ENCODE data around the gene ZNF555.

ZNF555 gene

GRCh38 chr19:2827022-2827421 is 14.3 kb upstream of the ZNF555 start:
- no peak for DNase-seq

DNA sequence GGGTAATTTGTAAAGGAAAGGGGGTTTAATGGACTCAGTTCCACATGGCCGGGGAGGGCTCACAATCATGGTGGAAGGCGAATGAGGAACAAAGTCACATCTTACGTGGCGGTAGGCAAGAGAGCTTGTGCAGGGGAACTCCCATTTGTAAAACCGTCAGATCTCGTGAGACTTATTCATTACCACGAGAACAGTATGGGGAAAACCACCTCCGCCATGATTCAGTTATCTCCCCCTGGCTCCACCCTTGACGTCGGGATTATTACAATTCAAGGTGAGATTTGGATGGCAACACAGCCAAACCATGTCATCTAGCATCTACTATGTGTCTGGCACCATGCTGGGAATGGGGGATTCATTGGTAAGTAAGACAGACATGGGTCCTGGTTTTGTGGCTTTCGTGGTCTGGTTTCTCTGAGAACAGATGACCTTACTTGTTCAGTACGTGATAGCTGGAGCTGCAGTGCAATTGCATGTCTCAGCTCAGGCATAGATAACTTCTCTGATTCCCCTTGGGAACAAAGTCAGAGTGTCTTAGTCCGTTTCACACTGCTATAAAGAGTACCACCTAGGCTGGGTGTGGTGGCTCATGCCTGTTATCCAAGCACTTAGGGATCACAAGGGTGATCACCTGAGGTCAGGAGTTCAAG is 13.3 kb upstream of the ZNF555 start:
- DNase-seq: no peak

DNA sequence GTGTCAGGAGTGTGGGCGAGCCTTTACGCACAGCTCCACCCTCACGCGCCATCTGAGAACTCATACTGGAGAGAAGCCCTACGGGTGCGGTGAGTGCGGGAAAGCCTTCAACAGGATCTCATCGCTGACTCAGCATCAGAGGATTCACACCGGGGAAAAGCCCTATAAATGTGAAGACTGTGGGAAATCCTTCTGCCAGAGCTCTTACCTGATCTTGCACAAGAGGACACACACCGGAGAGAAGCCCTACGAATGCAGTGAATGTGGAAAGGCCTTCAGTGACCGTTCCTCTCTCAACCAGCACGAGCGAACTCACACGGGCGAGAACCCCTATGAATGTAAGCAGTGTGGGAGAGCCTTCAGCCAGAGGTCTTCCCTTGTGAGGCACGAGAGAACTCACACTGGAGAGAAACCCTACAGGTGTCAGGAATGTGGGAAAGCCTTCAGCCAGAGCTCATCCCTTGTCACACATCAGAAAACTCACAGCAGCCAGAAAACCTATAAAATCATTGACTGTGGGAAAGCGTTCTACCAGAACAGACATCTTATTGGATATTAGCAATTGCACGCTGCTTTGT is 6.9 kb upstream of the ZNF555 start:
- DNase-seq: no peak

DNA sequence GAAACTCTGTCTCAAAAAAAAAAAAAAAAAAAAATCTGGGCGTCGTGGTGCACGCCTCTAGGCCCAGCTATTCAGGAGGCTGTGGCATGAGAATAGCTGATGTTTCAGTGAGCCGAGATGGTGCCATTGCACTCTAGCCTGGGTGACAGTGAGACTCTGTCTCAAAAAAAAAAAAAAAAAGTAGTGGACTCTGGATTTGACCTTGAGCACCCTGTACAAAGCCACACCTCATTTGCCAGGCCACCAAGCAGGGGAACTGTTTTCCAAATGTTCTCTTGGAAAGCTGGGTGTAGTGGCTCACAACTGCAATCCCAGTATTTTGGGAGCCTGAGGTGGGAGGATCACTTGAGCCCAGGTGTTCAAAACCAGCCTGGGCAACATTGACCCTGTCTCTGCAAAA is 3.8 kb upstream of the ZNF555 start:
- no peak for DNase-seq

DNA sequence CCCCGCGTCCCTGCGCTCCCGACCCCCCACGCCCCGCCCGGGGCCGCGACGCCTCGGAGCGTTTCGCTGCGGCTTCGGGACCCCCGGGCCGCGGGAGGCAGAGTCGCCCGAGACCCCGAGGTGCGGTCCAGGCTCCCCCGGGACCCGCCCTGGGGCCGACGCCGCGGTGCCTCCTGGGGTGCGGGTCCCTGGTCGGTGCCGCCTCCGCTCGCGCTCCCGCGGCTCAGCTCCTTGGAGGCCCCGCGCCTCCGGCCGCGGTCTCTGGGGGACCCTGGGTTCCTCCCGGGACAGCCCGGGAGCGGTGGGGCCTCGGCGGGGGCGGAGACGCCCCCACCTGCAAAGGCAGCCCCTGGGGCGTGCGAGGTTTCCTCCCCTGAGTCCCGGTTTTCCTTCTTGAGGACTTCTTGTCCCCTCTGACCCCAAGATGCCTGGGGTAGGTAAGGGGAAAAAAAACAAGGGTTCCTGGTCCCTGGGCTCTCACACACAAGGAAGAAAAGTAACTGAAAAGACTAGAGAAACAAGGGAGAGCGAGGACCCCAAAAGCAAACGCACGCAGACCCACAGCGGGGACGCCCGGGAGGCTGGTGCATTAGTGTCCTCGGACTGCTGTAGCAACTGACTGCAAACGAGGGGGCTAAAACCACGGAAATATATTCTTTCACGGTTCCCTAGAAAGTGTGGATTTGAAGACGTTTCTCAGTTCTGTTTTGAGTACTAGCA is 740 bp downstream of the ZNF555 start:
- no peak for DNase-seq

DNA sequence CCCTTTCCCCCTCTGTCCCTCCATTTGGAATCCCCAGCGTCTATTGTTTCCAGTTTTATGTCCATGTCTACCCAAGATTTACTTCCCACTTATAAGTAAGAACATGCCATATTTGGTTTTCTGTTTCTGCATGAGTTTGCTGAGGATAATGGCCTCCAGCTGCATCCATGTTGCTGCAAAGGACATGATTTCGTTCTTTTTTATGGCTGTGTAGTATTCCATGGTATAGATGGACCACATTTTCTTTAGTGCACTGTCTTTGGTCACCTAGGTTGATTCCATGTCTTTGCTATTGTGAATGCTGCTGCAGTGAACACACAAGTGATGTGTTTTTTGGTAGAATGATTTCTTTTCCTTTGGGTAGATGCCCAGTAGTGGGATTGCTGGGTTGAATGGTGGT is 3.8 kb downstream of the ZNF555 start:
- DNase-seq: no peak

DNA sequence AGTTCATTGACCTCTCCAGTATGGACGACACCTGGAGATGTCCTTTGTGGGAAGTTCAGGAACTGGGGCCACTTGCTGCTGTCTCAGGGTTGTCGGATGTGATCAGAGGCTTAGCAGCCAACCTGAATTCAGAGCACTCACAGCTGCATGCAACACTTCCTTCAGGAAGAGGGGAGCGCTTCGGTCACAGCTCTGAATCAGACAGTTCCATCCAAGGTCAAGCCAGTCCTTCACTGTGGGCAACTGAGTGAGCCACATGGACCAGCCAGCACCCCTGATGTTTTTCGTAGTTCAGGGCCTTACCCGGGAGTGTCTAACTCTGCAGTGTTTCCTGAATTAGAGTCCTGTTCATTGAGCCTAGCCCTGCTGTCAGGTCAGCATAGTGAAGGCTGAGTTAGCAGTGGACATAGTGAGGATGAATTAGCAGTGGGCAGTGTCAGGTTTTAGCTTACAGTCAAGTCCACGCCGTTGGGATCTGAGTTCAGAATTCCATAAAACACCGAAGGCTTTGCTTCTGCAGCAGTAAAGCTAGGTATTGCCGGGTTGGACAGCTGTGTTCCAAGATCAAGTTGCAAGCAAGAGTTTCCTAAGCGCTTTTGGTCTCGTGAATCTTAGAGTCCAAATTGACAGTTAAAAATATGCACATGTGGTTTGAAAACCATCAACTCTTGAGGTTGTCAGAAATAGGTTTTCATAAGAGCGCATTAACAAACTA is 5.1 kb downstream of the ZNF555 start:
- DNase-seq: no peak

GRCh38 chr19:2847507-2847906 is 6.2 kb downstream of the ZNF555 start:
- no peak for DNase-seq

DNA sequence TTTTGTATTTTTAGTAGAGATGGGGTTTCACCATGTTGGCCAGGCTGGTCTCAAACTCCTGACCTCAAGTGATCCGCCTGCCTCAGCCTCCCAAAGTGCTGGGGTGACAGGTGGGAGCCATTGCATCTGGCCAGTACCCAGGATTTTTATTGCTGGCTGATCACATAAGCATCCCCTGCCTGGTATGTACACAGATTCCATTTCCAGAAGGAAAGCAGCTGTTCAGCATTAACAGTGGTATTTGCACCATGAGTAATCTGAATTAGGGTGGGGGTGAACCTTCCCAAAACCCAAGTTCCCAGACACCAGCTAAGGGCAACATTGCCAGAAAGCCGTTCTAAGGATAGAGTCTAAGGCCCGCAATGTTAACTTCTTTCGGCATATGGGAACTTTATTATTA is 7.3 kb downstream of the ZNF555 start:
- DNase-seq: no peak

DNA sequence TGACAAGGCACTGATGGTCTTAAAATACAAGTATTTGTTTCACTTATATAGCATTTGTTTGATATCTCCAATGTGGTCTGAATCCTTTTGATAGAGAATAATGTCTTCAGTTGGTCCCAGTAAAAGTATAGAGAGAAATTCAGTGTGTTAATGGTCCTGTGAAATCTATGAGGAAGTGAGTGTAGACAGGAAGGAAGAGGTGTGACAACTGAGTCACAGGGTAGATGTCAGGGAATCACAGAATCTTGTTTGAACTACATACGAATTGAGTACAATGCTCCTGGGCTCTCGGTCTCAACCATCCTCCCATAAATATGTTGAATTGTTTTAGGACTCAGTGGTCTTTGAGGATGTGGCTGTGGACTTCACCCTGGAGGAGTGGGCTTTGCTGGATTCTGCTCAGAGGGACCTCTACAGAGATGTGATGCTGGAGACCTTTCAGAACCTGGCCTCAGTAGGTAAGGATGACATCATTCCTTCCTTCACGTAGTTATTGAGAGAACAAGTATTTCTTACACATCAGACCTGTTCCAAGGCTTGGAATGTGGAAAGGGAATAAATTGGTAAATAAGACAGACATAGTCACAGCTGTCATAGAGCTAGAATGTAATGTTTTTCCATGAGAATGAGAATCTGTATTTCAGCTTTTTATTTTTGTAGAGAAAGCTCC is 9.1 kb downstream of the ZNF555 start:
- no peak for DNase-seq

GRCh38 chr19:2852598-2852997 is 11.3 kb downstream of the ZNF555 start:
- no peak for DNase-seq

DNA sequence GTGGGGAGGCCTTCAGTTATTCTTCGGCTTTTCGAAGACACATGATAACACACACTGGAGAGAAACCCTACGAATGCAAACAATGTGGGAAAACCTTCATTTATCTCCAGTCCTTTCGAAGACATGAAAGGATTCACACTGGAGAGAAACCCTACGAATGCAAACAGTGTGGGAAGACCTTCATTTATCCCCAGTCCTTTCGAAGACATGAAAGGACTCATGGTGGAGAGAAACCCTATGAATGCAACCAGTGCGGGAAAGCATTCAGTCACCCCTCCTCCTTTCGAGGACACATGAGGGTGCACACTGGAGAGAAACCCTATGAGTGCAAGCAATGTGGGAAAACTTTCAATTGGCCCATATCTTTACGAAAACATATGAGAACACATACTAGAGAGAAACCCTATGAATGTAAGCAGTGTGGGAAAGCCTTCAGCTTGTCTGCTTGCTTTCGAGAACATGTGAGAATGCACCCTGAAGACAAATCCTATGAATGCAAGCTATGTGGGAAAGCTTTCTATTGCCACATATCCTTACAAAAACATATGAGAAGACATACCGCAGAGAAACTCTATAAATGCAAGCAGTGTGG is 11.8 kb downstream of the ZNF555 start:
- DNase-seq: no peak

- DNase-seq: no peak
These were observed 13.6 kb downstream of the ZNF555 start for GRCh38 chr19:2854849-2855248.

- no peak for DNase-seq
These were observed 15.3 kb downstream of the ZNF555 start for GRCh38 chr19:2856457-2857050.

DNA sequence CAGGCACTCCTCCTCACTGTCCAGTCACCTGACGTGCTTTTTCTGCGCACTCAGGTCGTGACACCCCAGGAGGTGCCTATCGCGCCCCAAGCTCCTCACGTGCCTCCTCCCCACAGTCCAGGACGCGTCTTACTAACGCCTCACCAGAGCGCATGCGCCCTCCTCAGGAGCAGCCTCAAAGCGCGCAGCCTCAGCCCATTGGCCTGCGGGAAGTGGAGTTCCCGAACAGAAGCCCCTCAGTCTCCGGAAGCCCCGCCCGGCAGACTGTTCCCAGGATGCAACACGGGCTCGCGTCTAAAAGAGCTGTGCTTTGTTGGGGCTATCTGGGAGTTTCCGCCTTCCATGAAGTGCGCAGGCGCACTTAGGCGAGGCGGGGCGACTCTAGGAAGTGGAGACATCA is 17.6 kb downstream of the ZNF555 start:
- no peak for DNase-seq

DNA sequence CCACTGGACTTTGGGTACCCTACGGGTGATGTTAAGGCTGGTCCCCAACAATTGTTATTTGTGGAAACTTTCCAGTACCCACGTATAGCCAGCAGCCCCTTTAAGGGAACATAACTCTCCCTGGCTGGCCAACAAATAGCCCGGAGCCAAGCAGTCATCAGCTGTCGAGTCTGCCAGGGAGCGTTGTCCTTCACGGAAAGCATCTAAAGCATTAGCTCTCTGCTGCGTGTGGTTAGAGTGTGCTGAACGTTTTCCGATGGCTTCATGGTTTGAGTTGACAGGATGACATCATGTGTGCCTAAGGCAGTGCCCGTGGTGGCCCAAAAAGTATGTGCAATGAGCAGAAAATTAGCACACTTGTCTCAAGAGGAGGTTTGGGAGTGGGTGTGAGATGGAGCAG is 22.5 kb downstream of the ZNF555 start:
- DNase-seq: no peak

- DNase-seq: no peak
These were observed 24.2 kb downstream of the ZNF555 start for GRCh38 chr19:2865334-2866100.

- no peak for DNase-seq
These were observed 25.3 kb downstream of the ZNF555 start for GRCh38 chr19:2866495-2867024.

GRCh38 chr19:2867025-2867991 is 26.0 kb downstream of the ZNF555 start, which contains the start of gene ZNF556:
Gene ZNF556, plus strand, starts transcription at chr19:2867335. Its CDS starts 87 bp downstream, at chr19:2867422.
- DNase-seq: no peak

GRCh38 chr19:2869618-2870017 is 28.3 kb downstream of the ZNF555 start:
- peak in 1 of 2 donors; percentile 37 for DNase-seq

All from inflammatory macrophage (primary cell).